GM18519 (cell line): Measurements from ENCODE around the gene SNX7.

Experiments used
- ATAC-seq: cut with Tn5 transposase; IDR thresholded peaks from one replicate; pipeline ENCODE4 v1.9.1; 2021; ENCODE audit warnings: mild to moderate bottlenecking, moderate library complexity; ENCODE audit not compliant: unreplicated experiment, low FRiP score

Gene SNX7

DNA sequence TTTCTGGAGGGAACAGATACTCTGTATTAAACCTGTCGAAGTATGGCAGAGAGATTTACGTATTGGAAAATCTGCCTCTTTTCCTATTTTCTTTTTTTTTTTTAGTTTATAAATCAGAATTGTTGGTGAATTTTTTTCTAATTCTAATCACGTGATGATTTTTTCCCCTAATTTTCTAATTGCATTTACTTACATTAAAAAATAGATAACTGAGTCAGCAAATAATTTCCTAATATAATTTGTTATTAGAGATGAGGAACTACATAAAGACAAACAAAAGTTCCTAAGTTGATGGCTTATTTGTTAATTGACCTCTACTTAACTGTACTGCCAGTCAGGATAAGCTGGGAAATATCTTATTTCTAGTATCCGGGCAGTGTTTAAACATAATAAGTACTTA is 34.6 kb downstream of the SNX7 start:
- ATAC-seq, result no peak

DNA sequence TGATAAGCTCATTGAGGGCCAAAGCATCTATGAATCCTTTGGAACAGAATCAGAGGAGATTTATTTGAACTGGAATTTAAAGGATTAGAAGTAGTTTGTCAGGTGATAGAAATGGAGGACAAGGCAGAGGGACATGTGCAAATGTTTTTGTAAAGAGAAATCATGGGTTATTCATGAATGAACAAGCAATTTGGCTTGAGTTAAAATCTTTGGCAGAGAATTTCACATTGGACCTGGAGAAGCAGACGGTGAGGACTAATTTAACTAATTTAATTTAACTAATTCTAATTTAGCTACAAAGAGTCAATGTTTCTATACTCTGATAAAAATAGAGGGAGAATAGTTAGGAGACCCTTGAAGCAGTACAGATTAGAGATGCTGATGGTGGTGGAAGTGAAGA is 36.3 kb downstream of the SNX7 start:
- ATAC-seq, result no peak

DNA sequence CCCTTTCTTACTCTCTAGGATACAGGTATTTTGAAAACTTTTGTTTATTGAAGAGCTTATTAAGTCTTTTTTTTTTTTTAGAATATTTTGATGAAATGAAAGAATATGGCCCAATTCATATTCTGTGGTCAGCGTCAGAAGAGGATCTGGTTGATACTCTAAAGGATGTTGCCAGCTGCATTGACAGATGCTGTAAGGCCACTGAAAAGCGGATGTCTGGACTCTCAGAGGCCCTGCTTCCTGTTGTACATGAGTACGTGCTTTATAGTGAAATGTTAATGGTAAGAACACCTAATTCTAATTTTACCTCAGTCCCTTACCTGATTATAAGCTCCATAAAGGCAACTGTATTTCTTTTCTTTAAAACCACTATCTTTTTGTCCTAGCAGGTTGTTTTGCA is 37.1 kb downstream of the SNX7 start:
- no peak for ATAC-seq

DNA sequence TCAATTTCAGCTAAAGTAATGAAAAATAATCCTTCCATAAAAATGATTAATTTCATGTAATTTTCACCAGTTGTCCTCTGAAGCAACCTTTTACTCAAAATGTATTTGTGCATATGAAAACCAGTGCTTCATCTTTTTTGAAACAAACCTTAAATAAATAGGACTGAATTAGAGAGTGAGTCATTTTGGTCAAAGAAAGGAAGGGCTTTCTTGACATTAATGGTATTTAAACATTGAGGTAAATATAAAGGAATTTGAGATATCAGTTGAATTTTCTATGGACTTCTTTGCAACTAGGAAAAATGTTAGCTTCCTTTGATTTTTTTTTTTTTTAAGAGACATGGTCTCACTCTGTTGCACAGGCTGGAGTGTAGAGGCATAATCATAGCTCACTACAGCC is 38.7 kb downstream of the SNX7 start:
- ATAC-seq, result no peak

DNA sequence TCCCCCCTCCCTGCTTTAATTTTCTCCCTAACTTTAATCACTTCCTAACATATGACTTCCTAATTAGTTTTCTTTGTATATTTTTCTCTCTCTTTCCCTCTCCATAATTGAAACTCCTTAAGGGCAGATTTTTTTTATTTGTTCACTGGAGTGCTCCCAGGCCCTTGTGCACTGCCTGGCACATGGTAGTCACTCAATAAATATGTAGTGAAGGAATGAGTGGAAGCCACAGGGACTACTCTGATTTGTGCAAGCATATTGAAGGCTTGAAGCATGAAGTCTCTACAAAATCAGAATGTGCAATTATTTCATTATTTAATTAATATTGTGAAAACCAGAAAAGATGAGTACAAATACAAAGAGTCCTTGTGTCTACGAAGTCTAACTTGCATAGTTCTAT is 41.5 kb downstream of the SNX7 start:
- no peak for ATAC-seq

DNA sequence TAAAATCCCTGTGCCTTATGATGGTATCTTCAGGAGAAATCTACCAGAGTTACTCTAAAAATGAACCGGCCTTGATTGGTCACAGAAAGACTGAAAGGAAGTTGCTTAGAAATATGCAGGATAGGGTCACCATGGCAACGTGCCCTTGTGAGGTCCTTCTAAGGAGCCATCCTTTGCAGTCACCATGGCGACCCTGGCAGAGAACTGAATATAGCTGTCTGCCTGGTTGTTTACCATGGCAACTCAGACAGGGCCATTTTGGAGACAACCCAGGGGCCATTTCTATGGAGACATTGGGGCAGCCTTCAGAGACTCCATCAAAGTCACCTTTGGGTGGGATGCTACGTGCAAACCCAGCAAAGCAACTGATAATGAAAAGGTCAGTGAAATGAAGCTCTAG is 43.0 kb downstream of the SNX7 start:
- no peak for ATAC-seq

DNA sequence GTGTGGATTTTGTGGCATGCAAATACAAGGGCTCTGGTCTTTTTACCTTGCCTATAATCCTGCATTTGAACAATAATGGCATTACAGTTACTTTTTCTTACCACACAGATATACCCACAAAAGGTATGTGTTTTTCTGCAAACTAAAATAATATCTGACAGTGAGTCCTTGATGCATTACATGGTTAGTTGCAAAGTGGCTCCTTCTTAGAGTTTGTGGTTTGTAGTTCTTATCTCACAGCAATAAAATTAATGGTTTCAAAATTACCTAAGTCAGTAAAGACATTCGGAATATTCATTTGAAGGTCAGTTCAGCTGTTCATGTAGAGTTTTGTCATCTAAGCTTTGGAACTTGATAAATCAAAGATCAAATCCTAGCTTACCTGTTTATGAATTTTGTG is 43.5 kb downstream of the SNX7 start:
- no peak for ATAC-seq

DNA sequence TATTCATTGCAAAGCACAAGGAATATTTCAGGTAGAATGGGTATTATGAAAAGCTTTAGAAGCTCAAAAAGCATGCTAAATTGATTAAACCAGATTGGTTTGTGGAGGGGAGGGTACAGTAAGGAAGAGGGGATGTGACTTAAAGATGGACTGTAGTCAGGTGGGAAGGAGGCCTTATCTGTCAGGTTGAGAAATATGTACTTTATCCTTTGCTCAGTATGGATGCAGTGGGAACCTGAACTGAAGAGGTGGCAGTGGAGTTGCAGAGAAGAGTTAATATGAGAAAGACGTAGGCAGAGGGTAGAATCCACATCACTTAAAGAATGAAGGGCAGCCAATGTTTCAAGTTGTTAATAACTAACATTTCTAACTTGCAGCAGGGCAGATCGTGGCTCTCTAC is 44.1 kb downstream of the SNX7 start:
- ATAC-seq, result no peak

DNA sequence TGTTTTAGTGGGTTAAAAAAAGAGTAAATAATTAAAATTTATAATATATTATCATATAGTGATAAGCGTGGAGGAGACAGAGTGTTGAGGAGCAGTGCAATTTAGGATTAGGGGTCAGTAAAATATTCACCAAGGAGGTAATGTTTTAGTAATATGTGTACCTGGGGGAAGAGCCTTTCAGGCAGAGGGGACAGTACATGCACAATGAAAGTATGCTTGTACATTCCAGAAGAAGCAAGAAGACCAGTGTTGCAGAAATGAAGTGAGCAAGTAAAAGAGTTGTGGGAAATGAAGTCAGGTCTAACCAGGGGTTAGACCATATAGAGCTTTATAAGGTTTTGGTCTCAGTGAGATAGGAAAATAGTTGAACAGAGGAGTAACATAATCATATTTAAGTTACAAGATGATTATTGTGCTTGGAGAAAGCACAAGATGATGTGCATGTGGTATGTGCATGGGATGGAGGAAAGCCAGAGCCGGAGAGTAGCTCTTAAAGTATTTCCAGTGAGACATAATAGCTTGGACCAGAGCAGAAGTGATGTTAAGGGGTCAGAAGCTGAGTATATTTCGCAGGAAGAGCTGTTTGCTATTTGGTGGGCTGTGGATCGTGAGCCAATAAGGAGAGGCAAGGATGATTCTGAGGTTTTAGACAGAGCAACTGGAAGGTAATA is 44.8 kb downstream of the SNX7 start:
- no peak for ATAC-seq

DNA sequence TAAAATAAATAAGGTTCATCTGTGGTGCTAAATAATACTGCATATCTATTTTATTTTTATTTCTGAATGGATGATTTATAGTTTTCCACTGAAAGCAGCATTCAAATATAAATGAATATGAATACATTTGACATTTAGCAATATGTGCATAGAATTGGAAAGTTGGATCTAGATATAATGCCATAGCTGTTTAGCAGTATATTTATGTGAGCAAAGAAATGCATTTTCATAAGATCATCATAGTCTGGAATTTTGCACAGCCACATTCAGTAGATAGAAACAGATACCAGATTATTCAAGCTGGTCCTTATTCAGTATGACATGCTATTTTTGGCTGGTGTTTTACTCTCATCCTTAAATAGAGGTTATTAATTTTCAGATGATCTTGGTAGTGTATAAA is 46.0 kb downstream of the SNX7 start:
- ATAC-seq, result no peak

DNA sequence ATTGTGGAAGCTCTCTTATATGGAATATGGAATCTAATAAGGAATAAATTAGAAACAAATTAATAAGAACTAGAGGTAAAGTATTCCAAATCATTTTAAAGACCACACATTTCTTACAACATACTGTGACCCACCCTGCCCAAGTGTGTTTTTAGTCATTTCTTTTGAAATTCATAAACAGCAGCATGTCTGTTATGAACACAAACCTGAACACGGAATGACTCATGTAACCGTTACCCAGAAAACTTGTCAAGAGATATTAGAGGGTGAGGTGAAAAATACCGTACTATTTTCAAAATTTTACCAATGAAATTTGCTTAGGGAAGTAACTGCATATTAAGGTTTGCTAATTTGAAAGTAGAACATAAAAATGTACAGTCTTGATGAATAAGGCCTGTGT is 48.4 kb downstream of the SNX7 start:
- no peak for ATAC-seq

DNA sequence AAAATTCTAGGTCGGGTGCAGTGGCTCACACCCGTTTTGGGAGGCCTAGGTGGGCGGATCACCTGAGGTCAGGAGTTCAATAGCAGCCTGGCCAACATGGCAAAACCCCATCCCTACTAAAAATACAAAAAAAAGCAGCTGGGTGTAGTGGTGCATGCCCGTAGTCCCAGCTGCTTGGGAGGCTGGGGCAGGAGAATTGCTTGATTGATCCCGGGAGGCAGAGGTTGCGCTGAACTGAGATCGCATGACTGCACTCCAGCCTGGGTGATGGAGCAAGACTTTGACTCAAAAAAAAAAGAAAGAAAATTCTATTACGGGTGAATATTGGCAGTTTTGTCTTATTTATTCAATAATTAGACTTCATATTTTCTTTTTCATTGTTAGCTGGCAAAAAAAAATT is 62.1 kb downstream of the SNX7 start:
- no peak for ATAC-seq

DNA sequence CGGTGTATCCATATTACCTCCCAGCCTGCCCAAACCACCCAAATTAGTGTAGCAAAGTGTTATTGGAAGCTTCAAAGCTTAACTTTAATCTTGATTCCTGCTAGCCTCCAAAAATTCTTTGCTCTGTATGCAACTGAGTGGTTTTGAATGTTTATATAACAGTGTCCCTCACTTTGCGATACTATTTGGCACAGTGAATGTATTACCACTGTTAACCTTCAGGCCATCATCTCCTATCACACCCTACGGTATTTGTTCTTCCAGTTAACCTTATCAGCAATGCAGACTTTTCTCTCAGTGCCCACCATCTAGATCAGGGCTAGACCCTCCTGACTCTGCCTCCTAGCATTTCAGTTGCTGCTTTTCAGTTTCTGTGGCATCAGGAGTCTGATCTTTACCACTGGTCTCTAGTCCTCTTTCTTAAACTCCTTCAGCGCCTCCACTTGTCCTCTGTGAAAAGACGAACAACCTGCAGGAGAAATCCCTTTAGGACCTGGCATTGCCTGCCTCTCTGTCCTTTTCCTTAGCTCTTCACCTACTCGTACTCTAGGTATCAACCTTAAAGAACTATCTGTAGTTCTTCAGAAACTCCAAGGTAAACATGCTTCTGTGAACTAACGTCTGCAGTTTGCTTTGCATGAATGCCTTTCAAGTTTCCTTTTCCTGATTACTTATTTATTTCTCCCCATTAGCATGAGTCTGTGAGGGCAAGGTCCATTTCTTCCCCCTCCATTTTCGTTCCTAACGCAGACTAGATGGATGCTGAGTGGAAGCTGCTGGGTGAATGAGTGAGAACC is 71.7 kb downstream of the SNX7 start:
- ATAC-seq, result no peak

DNA sequence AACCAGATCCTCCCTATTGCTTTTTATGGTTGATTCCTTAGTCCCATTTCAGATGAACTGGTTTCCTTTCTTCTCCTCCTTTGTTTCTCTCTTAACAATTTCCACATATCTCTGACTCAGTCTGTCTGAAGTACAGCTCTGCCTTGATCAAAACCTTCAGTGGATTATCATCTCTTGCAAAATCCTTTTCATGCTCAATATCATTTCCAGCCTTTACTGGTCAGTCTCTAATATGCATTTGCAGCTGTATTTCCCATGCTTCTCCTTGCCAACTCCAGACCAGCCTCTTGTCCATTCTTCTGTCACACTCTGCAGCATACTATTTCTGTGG is 72.2 kb downstream of the SNX7 start:
- no peak for ATAC-seq

DNA sequence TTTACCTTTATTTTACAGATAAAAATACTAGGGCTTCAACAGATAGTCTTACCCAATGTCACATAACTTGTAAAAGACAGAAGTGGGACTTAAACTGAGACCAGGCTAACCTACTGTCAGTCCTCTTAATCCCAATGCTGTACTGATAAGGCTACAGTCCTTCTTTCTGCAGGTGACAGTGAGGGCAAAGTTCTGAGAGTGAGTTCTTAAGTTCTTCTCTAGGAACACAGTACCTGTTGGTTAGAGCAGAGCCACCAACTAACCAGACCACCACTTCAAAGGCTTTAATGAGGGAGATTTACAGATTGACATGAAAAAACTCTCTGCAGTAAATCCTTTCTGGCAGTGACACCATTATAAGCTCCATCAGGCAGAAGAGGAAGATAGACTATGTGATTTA is 74.2 kb downstream of the SNX7 start:
- no peak for ATAC-seq

DNA sequence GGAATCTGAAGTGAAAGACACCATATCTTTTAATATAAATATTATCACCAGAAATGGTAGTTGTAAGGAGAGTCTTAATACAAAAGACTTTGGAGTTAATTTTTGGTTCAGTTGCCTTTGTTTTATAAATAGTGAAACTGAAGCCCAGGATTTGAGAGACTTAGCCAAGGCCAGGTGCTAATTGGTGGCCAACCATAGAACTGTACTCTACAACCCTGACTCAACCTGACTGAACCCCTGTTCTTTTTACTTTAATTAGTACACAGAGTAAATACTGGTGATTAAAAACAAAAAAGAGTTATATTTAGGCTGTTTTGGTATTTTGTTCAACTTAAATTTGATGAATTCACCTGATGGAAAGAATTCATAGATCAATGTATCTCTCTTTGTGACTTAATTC is 76.3 kb downstream of the SNX7 start:
- ATAC-seq, result no peak

DNA sequence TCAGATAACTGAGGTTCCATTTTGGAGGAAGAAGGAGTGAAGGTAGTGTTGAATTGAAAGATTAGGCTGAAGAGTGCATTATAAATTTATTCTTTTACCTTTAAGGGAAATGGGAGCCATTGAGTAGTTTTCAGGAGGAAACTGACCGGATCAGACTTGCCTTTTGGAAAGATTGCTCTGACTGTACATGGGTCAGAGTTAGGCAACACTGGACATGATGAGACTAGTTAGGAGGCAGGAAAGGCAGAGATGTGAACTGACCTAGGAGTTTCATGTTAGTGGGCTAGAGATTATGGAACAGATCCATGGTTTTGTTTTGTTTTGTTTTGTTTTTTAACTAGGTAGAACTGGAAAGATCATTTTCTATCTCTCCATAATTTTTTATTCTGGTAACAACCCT is 78.2 kb downstream of the SNX7 start:
- ATAC-seq, result no peak

DNA sequence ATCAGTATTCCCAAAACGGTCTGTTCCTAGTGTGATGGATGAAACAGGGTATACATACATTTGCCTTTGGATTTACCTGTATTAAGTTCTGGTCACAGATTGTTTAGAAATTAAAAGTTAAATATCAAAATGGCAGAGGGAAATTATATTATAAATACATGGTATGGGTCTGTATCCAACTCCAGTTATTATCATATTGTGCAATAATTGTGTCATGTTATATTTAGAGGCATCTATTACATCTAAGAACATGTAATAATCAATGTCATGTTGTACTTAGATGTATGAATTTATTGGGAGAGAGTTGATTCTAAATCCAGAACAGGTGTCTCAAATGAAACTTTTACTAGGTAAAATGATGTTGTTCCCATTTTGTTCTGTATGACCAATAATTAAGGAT is 79.6 kb downstream of the SNX7 start:
- ATAC-seq, result no peak

DNA sequence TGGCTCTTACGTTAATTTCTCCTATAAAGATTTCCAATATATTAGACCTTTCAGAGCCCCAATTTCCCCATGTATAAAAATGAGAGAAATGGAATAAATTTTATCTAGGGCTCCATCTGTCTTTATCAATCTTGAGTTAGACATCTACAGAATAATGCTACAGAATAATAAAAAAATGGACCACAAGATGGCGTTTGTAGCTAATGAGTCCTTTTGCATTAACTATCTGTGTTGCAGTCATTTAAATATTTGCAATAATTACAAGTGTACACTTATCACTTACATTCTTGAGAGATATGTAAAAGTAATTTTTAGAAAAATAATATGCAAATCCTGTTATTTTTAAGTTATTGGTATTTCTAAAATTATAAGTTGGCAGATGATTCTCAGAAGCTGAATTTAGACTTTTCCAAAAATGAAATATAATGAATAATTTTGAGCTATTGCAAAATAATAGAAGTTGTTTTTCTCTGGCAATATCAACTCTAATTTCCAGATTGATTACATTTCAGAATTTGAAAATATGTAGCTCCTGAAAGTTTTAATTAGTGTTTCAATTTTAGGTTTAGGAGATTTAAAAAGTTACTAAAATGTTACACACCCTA is 87.7 kb downstream of the SNX7 start:
- ATAC-seq, result peak; percentile 63

DNA sequence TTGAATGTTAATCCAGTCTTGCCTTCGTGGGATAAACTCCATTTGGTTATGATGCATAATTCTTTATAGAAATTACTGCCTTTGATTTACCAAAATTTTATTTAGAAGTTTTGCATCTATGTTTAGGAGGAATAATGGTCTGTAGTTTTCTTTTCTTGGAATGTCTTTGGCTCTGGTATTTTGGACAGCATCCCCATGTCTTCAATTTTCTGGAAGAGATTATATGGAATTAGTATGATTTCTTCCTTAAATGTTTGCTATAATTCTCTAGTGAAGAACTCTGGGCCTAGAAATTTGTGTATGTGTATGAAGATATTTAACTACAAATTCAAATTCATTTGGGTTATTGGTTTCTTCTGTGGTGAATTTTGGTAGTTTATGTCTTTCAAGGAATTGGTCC is 92.7 kb downstream of the SNX7 start:
- no peak for ATAC-seq

DNA sequence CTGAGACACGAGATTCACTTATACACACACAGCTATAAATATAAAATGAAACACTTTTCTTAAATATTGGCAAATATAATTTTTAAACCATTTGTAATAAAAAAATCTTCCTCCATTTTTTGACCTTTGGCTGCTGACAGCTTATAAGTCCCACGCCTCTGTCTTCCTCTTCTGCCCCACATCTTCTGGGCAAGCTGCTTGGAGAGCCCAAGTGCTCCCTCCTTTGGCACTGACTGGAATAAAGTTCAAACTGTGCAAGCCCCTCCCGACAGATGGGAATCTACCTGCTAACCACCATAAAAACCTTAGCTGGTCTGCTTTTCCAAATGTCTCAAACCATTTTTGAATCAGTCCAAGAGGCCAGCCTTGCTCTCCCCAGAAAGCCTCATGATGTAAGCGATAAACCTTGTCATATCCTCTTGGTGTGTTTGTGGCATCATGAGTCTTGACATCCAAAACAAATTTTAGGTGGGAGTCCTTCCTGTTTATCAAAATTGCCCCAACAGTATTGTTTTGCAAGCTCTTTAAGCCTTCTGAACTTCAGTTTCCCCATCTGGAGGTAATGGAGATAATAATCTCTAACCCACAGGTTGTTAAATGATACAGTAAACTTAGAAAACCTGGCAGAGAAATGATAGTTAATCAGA is 99.8 kb downstream of the SNX7 start:
- ATAC-seq, result no peak
